GM18870 (cell line): ENCODE results near the gene DOP1B.
"Not testable (repeated sequence)": the region's sequence is repeated elsewhere in the genome, so short reads cannot be mapped to it uniquely, and the experiment has no call there.

Experiments
- ATAC-seq: cut with Tn5 transposase; IDR thresholded peaks from one replicate; pipeline ENCODE4 v1.9.1; 2021; ENCODE audit warnings: moderate library complexity; ENCODE audit not compliant: unreplicated experiment

The DOP1B gene

GRCh38 chr21:36170823-36171222, 14.2 kb downstream of the DOP1B start:
- ATAC-seq = no peak

- ATAC-seq = no peak
These were observed 14.7 kb downstream of the DOP1B start for GRCh38 chr21:36171336-36171735.

DNA sequence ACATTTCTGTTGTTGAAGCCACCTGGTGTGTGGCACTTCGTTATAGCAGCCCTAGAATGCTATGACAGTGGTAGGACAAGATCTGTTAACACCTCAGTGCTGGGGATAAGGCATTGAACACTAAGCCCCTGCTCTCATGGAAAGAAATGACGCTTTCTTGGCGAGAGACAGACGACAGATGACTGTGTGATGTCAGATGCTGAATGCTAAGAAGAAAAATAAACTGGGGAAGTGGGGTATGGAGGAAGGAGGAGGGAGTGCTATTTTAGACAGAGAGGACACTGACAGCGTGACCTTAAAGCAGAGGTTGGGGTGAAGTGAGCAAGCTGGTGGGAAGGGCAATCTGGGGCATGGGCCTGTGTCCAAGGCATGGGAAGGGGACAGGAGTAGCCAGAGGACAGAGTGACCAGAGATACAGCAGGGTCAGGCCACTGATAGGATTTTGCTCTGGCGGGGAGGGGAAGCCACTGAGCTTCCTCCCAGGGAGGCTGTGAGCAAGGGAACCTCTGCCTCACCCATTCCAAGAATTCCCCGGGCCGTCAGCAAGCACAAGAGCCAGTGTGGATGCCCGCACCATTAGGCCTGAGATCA, 15.2 kb downstream of the DOP1B start:
- no peak for ATAC-seq

GRCh38 chr21:36174780-36175179, 18.2 kb downstream of the DOP1B start:
- ATAC-seq = no peak

DNA sequence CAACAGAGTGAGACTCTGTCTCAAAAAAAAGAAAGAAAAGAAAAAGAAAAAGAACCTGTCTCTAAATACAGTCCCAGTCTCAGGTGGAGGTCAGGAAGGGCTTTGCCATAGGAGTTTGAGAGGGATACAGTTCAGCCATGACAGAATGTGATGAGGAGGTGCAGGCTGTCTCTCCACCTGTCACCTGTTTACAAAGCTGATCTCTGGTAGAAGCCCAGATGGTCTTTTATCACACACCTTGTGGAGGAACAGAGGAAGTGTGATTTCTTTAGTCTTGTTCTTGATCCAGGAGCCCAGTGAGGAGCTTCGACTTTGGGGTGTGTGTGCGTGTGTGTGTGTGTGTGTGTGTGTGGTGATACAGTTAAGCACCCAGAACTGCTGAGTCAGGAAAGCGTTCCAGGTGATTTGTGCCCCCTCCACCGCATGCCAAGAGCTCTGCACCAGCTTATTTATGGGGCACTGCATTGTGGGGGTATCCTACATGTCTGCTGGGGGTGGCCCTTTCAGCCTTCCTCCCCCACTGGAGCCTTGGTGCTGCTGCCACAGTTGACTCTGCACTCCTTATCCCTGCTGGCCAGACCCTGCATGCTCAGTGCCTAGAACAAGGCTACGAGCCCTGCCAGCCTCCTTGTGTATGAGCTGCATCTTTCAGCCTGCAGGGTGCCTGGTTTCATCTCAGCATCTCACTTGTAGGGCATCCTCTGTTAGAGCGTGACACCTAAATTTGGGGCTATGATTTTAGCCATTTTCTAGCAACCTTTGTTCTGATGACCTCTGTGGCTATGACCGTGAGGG, 19.3 kb downstream of the DOP1B start:
- ATAC-seq = no peak

DNA sequence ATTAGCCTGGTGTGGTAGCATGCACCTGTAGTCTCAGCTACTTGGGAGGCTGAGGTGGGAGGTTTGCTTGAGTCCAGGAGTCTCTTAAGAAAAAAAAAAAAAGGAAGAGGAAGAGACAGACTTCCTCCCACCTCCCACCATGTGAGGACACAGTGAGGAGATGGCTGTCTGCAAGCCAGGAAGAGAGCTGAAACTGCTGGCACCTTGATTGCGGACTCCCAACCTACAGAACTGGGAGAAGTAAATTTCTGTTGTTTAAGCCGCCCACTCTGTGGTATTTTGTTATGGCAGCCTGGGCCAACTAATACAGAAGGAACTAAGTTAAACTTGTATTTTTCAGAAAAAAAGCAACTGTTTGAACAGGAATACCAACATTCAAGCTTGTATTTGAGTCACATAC, 21.7 kb downstream of the DOP1B start:
- ATAC-seq = no peak

DNA sequence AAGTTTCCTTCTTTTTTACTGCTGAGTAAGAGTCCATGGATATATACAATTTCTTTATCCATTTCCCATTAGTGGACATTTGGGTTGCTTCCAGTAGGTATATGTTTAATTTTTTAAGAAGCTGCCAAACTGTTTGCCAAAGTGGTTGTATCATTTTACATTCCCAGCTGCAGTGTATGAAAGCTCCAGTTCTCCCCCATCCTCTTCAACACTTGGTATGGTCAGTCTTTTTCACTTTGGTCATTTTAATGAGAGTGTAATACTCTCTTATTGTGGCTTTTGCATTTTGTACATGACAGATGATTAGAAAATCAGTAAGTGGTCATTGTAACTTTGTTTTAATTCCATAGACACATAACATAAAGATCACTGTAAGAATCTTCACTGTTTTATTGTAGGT, 22.5 kb downstream of the DOP1B start:
- ATAC-seq = no peak

GRCh38 chr21:36180963-36181362, 24.3 kb downstream of the DOP1B start:
- no peak for ATAC-seq

GRCh38 chr21:36183144-36183795, 26.6 kb downstream of the DOP1B start:
- ATAC-seq = no peak

GRCh38 chr21:36184545-36184944, 27.9 kb downstream of the DOP1B start:
- ATAC-seq = no peak

- ATAC-seq = no peak
These were observed 28.9 kb downstream of the DOP1B start for GRCh38 chr21:36185523-36185922.

GRCh38 chr21:36186081-36186480, 29.5 kb downstream of the DOP1B start:
- ATAC-seq = no peak

DNA sequence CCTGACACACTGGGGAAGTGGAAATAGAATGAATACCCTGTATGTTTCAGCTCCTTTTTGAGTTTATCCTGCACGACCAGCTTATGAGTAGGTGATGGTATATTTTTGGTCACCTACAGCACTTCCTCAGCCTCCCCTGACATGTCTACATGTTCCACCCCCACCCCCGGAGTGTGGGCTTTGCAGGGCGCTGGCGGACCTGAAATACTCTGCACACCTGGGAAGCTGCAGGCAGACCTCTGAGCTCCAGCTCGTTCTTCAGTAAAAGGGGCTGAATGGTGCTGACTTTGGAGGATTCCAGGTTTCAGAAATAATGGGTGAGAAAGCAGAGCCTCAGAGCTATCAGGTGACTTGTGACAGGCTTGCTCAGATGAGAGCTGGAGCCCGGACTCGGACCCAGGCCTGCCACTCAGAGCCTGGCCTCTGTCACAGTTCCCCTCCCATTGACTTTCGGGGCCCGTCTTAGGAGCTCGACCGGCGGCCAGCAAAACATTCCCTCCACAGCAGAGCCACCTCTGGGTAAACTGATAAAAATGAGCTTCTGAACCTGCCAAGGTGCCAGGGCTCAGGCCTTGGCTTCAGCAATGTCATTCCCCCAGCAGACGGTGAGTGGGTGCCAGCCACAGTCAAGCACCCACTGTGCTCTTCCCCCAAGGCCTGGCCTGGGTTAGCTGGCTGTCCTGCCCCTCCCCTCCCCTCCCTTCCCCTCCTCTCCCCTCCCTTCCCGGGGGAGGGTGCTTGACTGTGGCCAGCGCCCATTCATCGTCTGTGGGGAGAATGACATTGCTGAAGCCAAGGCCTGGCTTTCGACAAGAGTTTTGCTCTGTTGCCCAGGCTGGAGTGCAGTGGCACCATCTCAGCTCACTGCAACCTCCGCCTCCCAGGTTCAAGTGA, 30.1 kb downstream of the DOP1B start:
- no peak for ATAC-seq

GRCh38 chr21:36188081-36188681, 31.6 kb downstream of the DOP1B start:
- ATAC-seq = no peak

GRCh38 chr21:36188937-36189336, 32.3 kb downstream of the DOP1B start:
- ATAC-seq = no peak

DNA sequence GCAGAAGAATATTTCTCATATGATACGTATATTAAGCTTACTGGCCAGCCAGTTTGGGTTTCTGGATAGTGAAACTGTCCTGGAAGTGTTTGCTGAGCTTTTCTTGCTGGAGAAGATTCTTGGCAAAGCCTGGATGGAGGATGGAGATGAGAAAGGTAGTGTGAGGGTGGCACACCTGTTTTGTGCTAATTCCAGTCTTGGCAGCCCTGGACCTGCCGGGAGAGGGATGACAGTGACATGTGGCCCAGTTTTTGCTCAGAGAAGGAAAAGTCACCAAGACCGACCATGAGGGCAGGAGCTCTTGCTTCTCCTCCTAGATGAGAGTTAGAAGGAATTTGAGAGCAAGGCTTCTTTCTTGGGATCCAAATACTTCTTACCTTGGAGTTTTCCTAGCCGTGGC, 34.1 kb downstream of the DOP1B start:
- no peak for ATAC-seq

DNA sequence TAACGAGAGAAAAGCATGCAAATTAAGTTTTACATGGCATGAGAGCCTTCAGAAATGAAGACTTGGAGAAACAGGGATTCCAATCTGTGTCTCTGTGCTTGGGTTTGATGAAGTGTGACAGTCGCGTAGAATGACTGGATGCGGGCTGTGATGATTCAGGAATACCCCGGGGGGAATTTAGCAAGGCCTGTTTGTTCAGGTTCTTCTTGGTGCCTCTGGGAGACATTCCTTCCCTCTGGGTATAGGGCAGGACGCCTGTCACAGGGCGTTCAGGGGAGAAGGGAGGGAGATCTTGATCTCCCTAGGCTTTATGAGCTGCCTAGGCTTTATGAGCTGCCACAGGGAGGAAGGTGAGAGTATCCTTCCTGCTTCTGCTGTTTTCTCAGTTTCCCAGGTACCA, 36.6 kb downstream of the DOP1B start:
- no peak for ATAC-seq

DNA sequence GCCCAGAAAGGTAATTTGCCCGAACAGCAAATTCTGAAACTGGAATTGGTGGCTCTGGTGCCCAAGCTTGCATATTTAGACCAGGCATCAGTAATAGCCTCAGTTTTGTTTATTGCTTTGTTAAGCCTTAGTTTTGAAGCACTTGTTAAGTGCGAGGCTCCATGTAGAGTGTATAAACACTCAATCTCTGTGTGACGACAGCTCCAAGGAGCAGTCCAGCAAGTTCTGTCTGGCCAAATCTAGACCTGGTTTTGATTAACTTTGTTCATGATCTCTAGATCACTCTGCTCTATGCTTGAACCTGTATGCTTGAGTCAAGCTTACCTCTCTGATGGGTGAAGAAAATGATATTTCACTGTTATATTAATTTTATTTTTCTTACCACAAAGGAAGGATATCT, 37.4 kb downstream of the DOP1B start:
- no peak for ATAC-seq

GRCh38 chr21:36195613-36196012, 39.0 kb downstream of the DOP1B start:
- no peak for ATAC-seq

DNA sequence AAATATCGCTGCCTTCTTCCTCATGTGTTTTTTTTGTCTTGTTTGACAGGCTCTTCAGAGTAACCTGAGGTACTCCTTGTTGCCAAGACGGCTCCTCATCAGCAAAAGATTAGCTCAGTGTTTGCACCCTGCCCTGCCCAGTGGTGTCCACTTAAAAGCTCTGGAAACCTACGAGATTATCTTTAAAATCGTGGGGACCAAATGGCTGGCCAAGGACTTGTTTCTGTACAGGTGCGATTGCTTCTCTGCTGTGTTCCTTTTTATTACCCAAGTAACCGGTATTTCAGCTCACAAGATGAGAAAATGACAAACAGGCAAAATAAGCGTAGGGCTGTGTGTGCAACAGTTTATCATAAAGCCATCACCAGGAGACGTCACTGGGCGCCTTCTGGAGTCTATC, 42.4 kb downstream of the DOP1B start:
- ATAC-seq = no peak

- not testable (repeated sequence) for ATAC-seq
These were observed 43.0 kb downstream of the DOP1B start for GRCh38 chr21:36199575-36199974.
